HG02623 (cell line): ENCODE measurements around the gene ITGA6.
A peak's percentile ranks its signal among the peaks of the same experiment; 100 is the strongest.

ENCODE experiments used
- ATAC-seq: cut with Tn5 transposase; IDR thresholded peaks from one replicate; pipeline ENCODE4 v1.9.1; 2021; ENCODE audit warnings: moderate library complexity; ENCODE audit not compliant: unreplicated experiment

The ITGA6 gene

DNA sequence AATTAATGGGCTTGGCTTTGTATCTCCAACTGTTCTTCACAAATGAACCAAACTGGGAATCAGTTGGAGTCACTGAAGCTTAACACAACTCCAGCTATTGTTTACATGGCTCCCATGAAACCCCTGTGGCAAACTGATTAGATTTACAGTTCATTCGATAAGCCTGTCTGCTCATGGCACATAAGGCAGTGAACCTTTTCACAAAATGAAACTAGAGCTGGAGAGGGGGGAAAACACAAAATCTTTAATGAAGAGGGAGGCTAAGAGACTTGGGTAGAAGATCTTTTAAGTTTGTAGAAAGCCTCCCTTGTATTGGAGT is 11.6 kb upstream of the ITGA6 start:
- no peak for ATAC-seq

DNA sequence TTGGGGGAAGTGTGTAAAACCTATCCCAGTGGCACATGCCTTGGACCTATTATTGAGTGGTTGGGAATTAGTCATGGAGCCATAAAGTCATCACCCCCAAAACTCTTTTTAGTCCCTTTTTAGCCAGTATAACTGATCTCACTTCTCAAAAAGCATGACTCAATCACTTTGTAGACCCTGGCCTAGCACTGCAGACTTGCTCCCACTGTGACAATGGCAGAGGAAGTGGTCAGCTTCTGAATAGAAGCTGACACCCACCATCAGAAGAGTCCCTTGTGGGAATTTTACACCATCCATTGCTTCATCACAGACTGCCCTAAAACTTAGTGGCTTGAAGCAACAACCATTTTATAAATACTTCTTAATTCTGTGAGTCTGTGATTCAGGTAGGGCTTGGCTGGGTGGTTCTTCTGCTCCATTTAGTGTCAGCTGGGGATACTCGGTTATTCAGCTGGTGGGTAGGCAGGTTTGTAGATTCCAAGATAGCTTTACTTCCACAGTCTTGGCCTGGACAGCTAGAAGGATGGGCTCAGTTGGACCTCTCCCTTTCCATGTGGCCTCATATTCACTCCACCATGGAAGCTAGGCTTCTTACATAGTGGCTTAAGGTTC is 10.8 kb upstream of the ITGA6 start:
- ATAC-seq = no peak

DNA sequence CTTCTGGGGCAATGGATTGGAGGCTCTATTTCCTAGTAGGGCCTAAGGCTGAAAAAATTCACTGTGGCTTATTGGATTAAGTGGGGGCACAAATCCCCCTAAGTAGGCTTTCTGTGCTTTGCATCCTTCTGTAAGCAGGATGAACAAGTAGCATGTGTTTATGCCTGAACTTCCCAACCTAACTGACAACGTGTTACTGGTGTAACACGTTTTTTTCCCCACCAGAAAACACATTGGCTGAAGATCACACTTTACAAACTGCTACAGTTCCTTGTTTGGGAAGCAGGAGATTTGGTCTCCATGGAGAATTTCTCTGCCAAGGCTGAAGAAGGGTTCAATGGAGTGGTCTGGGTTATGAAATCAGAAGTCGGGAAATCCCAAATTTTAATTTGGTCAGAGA is 7.2 kb upstream of the ITGA6 start:
- no peak for ATAC-seq

DNA sequence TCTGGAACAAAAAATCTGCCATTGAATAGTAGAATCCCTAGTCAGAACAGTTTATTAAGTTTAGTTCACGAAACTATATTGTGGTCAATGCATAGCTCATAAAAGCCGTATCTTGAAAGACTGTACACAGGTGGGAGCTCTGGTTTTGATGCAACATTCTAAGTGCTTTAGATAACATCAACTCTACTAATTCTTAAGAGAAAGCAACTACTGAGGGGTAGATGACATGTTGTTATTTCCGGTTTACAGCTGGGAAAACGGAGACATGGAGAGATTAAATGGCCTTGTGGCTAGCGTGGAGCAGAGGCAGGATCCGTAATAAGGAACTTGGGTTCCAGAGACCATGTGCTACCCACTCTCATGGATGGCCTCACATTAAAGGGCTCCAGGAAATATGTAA is 4.2 kb upstream of the ITGA6 start:
- ATAC-seq = no peak

DNA sequence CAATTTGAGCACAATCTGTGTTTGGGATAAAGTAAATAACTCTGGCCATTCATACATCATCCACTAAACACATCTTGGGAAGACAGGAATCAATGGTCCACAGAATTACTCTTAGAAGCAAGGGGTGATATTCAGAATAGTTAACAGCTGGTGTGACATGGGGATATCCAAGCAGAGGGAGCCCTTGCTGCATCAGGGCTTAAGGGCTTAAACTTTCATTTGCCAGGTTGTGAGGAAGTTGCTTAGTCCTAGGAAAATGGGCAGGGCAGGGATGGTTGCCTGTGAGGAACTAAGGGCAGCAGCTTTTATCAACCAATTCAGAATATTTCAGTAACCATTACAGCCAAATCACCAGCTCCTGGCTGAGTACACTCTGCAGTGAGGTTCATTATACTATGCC is 2.0 kb upstream of the ITGA6 start:
- no peak for ATAC-seq

DNA sequence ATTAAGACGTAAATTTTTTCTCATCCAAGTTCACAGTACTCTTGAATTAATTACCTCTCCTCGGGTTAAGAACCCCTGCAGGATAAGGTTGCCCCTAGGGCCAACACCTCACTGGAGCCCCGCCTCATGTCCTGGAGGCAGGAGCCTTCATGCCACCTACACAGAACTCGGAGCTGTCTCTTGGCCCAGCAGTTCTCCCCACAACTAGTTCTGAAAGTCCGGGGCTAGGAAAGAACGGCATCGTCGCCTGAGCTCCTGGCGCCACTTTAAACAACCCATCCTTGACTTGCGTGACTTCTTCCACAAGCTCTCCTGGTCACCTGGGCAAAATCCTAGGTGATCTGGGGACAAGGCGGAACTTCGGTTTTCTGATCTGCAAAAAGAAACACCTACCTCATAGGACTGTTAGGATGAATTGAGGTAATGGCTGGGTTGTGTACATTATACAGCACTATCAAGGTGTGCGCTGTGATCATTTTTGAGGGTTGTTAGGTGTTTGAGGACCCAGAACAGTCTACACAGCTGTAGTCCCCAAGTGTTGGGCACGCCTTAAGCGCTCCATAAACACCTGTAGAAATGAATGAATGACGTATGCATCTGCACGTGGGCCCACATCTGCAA is 641 bp upstream of the ITGA6 start:
- ATAC-seq = no peak

DNA sequence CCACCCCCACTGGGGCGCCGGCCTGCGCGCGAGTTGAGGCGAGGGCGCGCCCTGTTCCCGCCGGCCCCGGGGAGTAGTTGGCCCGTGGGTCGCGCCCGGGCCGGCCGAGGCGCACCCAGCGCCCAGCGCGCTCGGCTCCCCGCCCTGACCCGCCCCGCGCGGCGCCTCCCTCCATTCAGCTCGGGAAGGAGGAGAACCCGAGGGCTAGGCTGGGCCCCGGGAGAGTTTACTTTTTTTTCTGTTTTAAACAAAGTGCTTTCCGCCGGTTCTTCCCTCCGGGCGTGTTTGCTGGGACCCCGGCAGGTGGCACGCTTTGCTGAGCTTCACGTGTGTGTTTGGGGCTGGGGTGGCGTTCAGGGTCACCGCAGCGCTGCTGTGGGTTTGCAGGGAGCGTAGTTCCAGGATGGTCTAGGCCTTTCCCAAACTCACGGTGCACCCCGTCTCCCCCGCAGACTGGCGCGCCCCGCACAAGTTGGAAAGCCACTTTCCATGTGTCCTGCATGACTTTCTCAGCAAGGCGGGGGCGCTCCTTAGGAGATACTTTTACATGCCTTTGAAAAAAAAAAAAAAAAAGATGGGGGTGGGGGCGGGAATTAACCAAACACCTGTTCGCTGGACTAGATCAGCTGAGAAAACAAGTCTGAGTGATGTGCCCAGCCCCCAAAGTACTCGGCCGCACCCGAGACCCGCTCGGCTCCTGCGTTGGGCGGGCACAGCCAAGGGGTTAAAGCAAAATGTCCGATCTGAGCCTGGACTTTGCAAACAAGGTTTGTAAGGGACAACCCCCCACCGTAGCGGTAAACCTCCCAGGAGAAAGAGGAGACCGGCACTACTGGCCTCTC is 825 bp downstream of the ITGA6 start:
- ATAC-seq = no peak

DNA sequence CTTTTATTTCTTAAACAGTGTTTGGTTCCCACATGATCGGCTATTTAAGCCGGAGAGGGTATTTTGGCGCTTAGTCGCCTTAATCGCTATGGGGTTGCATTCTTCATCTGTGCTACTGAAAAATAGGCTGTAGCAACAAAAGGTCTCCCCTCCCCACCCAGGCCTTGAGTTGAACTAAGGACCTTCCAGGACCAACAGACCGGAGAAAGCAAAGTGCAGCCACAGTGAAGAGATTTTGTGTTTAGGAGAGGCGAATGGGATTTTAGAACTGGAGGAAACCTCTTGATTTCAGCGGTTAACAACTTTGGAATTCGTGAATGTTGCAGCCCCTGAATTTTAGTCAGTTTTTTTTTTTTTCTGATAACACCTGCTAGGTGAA is 1.4 kb downstream of the ITGA6 start:
- no peak for ATAC-seq

DNA sequence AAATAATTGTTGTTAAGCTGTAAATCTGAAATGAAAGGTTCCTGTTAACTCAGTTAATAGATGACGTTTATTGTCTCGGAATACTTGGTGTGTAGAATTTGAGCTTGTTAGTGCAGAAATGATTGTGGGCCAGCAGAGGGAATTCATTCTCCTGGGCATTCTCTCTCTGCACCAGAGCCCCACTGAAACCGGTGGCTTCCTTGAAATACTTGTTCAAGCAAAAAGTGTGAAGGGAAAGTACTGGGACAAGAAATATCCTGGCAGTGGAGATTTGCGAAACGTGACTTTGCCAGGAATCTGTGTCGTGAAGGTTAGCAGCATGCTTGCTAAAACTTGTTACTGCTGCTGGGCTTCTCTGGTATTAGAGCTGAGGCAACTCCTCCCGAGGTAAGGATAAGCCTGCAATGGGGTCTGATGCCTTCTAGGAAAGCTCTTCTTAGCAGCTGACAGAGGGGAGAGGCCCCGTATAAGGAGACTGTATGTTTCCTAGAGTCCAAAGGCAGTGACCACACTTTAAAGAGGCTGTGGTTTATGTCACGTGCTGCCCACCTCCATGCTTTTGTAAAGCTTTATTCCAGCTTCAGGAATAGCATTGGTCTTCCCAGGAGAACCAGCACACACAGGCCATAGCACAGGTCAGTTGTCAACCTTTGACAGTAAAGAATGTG is 2.0 kb downstream of the ITGA6 start:
- no peak for ATAC-seq

DNA sequence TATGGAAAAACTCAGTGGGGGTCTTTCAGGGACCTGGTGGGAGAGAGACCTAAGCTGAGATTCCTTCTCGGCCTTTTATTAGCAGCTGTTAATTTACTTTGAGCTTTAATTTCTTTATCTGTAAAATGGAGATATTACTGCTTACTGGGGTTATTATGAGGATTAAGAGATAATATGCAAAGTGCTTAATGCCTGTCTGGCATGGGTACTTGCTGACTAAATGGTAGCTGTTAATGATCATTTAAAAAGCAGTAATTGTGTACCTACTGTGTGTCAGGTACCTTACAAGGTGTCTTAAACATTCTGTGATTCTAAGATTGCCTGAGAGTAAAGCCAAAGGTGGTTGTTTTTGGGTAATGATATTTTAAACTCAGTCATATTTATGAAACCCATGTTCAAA is 2.6 kb downstream of the ITGA6 start:
- no peak for ATAC-seq

DNA sequence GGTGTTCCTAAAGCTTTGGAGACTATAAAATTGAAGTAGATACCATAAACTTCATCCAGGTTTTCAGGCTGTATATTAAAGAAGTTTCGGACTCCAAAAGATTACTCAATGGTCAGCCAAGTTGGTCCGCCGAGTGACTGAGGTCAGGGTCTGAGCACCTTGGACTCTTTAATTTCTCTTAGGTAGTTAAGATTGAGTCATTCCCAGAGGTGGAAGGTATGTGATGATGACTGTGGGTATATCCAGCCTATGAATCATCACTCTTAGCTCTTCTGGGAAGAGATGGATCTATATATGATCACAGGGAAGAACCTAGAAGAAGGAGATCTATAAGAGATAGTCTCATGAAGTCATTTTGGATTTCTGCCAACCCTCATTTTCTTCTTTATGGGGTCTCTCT is 3.3 kb downstream of the ITGA6 start:
- ATAC-seq = no peak

DNA sequence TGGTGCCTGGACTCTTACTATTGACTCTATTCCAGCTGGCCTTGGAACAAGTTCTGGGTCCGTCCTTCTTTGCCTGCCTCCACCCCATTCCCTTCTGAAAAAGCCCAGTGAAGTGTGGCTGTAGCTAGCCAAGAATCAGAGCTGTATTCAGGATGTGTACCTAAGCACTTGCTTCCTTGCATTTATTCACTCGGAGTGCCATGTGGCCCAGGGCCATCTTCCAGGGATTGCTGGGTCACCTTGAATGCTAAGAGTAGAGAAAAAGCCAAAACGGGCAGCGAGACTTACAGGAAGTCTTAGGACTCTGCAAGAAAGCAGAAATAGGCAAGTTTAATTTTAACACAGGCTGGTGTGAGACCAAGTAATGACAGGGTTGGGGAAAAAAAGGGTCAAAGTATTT is 4.1 kb downstream of the ITGA6 start:
- no peak for ATAC-seq

DNA sequence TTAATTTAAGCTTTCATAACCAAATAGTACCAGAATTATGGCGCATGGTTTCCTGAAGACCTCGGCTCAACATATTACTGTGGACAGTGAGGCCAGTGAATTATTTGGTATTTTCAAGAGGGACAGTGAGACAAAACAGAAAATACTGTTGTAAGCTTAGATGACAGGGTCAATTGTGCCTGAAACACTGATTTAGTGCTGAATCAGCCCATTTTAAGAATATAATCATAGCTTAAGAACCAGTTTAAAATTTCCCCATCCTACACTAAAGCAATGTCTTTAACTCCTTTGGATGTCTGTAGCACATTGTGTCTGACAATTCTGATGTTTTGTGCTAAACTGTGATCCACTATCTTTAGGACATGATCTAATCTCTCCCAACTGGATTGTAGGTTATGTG is 4.6 kb downstream of the ITGA6 start:
- no peak for ATAC-seq

DNA sequence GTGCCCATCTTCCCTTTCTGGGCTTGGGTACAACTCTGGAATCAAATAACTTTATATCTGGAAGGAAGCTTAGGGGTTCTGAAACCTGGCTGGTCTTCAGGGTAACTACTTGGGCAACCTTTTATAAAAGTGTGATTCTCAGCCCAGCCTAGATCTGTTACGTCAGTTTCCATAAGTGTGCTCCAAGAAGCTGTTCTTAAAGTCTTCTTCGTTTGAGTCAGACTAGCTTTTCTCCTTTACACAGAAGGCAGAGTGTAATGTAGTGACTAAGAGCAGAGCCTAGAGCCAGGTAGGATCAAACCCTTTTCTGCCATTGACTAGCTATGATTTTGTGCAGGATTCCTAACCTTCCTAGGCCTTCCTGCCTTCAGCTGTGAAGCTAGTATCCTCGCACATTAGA is 5.8 kb downstream of the ITGA6 start:
- ATAC-seq = no peak

DNA sequence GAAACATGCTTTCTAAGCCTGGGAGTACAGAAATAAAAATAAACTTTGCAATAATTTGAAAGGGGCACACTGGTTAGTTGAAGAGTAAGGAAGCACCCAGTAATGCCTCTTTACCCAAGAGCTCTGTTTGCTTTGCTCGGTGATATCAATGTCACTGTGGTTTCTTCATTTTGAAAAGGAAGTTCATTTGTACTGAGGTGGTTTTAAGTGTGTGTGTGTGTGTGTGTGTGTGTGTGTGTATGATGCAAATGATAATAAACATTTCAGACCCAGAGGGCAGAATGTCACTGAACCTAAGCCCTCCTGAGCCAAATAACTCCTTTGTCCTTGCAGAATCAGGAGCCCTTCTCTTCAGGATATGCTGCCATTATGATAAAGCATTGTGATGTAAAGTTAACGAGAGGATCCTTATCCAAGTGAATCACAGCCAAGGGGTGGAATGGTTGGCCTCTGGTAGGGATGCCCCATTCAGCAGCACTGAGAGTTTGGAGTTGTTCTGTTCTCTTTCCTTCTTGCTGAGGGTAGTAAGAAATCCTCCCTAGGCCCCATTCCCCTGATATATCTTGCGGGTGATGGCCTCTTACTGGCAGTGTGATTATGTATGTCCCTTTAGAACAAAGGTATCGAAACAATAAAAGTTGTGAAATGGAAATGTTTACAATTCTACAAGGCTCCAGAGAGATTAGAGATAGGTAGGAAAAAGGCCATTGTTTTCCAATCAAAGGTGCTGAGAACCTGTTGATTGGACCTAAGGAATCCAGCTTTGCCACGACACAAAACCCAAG is 7.6 kb downstream of the ITGA6 start:
- ATAC-seq = no peak

DNA sequence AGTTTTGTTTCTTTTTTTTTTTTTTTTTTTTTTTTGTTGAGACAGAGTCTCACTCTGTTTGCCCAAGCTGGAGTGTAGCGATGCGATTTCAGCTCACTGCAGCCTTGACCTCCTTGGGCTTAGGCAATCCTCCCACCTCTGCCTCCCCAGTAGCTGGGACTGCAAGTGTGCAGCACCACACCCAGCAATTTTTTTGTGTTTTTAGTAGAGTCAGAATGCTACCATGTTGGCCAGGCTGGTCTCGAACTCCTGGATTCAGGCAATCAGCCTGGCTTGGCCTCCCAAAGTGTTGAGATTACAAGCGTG is 8.2 kb downstream of the ITGA6 start:
- ATAC-seq = no peak

DNA sequence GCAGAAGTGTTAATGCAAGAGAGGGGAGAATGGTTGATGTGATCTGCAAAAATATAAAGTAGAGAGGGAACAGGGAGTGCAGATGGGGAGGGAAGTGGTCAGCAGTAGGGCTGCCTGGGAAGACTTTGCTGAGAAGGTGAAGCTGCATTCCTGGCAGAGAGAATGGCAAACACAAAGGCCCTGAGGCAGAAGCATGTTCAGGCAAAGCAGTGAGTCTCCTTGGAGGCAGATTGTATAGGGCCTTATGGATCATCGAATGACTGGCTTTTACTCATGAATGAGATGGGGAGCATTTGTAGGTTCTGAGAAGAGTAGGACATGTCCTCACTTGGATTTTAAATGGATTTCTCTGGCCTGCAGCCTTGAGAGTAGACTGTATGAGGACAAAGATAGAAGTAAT is 9.5 kb downstream of the ITGA6 start:
- ATAC-seq = no peak

DNA sequence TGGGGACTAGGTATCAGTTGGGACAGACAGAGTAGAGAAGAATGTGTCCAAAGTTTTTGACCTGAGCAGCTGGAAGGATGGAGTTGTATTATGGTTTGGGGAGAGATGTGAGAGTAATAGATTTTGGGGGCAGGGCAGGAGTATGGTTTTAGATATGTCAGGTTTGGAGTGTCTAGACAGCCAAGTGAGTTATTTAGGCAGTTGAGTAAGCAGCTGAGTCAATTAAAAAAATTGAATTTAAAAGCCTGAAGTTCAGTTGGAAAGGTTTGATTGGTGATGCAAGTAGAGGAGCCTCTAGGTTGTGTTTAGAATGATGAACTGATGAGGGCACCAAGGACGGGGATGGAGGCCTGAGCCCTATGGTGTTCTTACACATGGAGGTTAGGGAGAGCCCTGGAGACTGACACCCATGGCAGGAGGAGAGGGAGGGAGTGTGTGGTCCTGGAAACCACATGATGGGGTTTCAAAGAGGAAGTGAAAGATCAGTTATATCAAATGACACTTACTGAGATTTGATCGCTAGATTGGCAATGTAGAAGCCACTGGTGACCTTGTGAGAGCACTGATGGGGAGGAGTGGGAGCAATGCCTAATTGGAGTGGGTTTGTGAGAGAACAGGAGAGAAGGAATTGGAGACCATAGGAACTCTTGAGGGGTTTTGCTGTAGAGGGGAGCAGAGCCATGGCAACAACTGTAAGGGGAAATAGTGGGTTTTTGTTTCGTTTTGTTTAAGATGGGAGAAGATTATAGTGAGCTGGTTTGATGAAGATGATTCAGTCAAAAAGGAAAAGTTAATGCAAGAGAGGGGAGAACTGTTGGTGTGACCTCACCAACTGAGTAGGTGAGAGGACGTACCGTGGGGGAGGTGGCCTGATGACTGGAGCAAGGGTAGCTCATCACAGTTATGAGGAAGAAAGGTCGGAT is 10.3 kb downstream of the ITGA6 start:
- peak; percentile 56 for ATAC-seq

DNA sequence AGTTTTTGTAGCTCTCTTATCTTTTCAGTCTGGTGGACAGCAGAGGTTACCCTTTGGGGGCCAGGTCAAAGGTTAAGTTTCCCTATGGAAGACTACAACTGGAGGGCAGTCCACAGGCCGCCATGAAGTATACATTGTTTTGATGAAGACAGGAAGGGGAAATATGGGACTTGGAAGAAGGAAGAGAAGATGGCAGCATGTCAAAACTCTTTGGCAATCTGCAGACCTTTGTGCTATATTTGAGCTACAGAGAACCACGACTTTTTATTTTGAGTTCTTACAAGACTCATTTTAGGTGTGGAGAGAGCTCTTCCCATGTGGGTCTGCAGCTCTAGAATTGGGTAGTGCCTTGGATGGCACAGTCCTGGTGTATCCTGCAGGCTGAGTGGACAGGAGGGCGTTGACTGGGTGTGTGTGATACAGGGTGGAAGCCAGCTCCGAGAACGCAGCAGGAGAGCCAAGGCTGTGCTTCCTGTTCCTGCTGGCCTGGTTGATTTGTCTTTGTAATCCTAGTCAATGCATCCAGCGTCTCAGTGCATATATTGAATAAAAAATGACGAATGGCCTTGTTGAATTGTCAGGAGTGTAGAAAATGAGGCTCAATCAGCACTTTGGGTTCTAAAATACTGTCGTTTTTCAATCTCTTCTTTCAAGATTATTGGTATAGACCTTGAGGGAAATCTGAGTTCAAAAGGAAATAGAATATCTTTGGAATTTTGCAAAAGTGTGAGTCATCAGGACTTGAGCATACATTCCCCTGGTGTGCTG is 11.5 kb downstream of the ITGA6 start:
- ATAC-seq = no peak

DNA sequence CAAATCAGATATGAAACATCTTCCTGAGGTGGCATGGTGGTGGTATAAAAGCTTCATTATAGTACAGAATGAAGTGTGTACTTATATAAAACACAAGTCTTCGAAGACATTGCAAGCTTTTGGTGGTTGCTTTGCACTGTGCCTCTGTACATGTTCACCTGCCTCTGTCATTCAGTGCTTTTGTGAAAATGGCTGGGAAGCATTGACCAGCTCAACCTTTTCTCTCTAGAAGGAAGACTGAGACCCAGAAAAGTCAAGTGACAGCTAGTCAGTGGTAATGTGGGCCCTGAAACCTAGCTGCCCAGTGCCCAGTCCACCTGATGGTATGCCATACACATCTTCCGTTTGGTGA is 12.1 kb downstream of the ITGA6 start:
- no peak for ATAC-seq
